Measurements from ENCODE around the gene CALY.

Gene CALY

DNA sequence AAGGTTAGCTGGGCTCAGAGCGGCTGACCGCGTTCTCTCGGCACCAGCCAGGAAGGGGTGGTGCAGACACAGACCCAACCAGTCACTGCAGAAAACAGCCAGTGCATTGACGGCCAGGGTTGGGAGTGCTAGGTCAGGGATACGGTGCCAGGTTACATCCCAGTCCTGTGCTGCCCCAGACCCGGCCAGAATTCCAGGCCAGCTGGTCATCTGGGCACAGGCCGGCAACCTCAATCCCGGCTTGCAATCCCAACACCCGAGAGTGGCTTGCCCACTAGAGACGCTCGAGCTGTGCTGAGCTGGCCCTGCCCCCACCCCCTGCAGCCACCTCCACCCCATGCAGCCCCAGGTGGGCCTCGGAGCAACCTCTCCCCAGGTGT, 14.2 kb upstream of the CALY start:
- no peak for DNase-seq

GRCh38 chr10:133350283-133350949, 13.7 kb upstream of the CALY start:
- no peak for DNase-seq

GRCh38 chr10:133349577-133350011, 12.9 kb upstream of the CALY start:
- no peak for DNase-seq

- DNase-seq, result no peak
Measured at GRCh38 chr10:133349160-133349568, 12.5 kb upstream of the CALY start.

GRCh38 chr10:133347710-133348517, 11.2 kb upstream of the CALY start:
- DNase-seq, result no peak

- no peak for DNase-seq
Measured at GRCh38 chr10:133346413-133346812, 9.7 kb upstream of the CALY start.

DNA sequence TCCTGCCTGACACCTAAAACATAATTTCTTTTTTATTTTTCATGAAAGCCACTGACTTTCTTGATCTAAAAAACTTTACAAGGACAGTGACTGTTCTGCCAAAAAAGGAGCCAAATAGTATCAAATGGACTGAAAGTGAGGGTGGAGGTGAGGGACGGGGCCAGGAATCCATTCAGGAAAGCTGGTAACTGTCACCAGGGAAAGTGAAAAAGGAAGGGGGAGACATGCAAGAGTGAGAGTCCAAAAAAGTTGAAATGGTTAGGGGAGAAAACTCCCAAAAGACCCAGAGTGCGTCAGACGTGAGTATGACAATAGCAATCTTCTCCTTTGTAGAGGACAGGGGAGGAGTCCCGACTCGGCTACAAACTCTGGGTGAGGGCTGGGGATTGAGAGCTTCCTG, 7.5 kb upstream of the CALY start:
- DNase-seq, result no peak

DNA sequence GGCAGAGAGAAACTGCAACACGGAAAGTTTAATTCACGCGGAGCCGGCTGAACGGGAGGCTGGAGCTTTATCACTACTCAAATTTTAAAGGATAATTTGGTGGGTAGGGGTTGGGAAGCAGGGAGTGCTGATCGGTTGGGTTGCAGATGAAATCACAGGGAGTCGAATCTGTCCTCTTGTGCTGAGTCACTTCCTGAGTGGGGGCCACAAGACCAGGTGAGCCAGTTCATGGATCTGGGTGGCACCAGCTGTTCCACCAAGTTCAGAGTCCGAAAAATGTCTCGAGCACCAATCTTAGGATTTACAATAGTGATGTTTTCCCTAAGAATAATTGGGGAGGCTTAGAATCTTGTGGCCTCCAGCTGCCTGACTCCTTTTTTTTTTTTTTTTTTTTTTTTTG, 6.9 kb upstream of the CALY start:
- DNase-seq, result no peak

- DNase-seq, result no peak
Measured at GRCh38 chr10:133342942-133343341, 6.2 kb upstream of the CALY start.

GRCh38 chr10:133341983-133342382, 5.3 kb upstream of the CALY start:
- no peak for DNase-seq

DNA sequence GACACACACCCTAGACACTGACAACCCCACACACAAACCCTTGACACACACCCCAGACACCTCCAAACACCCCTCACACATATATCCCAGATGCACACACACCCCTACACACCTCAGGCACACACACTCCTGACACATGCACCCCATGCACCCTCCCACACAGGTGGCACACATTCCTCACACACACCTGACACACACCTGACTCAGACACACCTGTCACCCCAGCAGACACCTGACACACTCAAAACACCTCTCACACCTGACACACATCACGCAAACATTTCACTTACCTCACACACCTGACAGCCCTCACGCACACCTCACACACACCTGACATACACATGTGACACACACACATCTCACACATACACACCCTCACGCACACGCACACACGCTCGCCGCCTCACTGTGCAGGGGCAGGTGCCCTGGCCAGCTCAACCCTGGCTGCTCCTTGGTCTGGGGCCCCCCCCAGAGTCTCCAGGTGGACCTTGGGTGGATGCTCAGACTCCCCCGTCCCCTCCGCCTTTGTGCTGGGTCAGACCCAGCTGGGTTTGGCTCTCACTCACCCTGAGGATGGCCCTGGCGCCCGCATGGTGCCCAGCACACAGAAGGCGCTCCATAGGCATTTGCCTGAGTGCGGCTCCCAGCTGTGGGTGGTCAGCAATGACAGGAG, 3.1 kb upstream of the CALY start:
- no peak for DNase-seq

DNA sequence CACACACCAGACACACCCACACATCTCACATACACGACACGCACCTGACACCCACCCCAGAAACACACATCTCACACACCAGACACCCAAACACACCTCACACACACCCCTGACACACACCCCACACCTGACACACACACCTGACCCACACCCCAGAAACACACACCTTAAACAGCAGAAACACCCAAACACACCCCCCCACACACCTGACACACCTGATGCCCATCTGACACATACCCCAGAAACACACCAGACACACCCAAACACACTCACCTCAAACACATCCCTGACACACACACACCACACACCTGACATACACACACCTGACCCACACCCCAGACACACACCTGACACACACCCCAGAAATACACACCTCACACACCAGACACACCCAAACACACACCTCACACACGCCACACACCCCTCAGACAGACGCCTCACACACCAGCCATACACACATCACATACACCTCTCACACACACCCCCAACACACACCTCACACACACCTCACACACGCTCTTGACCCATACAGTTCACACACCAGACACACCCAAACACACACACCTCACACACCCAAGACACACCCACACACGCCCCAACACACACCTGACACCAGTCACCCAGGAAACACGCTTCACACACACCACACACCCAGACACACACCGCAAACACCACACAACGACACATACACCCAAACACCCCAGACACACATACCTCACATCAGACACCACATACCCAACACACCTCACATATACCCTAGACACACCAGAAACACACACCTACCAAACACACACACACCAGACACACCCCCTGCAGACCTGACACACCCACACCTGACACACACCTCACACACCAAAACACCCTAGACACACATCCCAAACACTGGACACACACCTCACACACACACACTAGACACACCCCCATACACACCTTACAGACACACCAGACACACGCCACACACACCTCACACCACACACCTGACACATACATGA, 1.7 kb upstream of the CALY start:
- DNase-seq, result no peak

- no peak for DNase-seq
Measured at GRCh38 chr10:133337370-133337725, 652 bp upstream of the CALY start.

- DNase-seq, result peak in 1 of 6 experiments; percentile 39
Measured at GRCh38 chr10:133336118-133336576, 549 bp downstream of the CALY start.

- peak; percentile 77 to 89 (median 82) for DNase-seq
Measured at GRCh38 chr10:133335246-133336117, 1.2 kb downstream of the CALY start.

- DNase-seq, result peak in 1 of 6 experiments; percentile 37
Measured at GRCh38 chr10:133334503-133335245, 2.0 kb downstream of the CALY start.

- no peak for DNase-seq
Measured at GRCh38 chr10:133332936-133333699, 3.6 kb downstream of the CALY start.

DNA sequence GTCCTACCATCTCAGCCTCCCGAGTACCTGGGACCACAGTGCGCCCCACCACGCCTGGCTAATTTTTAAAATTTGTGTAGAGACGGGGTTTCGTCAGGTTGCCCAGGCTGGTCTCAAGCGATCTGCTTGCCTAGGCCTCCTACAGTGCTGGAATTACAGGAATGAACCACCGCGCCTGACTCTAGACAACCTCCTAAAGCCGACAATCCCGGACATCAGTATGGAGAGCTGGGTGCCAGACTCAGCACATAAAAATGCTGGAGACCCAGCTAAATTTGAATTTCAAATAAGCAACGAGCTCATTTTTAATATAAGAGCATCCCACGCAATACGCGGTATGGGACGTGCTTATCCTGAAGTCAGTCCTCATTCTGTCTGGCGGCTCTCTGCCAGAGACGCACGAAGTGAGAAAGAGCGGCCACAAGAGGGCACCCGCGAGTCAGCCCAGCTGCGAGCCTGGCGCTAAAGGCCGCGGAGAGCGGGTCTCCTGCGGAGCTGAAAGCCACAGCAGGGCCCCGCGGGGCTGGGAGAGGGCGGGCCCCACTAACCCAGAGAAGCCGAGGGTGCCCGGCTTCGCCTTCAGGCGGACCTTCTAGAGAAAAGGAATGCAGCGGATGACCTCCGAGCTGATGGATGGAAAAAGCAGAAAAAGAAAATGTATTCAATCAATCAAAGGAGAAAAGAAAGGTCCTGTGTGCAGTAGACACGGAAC, 7.0 kb downstream of the CALY start:
- peak; percentile 60 to 84 (median 79) for DNase-seq
